ENCODE measurements around the gene SESN1. TPM values are rescaled to one million over a fixed set of nuclear protein-coding genes. Genes with fewer than 3 reads are reported as not detected.
A peak's percentile ranks its signal among the peaks of the same experiment; 100 is the strongest.

Gene SESN1
- total RNA-seq, 1 experiment from 2014 or later: 17.5 TPM

GRCh38 chr6:109096208-109096607, 1.6 kb upstream of the SESN1 start:
- Histone ChIP-seq H2AK5ac (ENCODE audit: insufficient read length, low read length) (no peak overlapping the region), H3K27ac (ENCODE audit: insufficient read length, low read depth, low read length) (no peak overlapping the region), H2BK12ac (ENCODE audit: insufficient read length, low read depth, low read length) (no peak overlapping the region), H3K14ac (ENCODE audit: insufficient read depth, low read length) (no peak overlapping the region), H3K23me2 (ENCODE audit: insufficient read length, low read depth, low read length, poor library complexity, severe bottlenecking) (peaks cover 10% of the 10 kb centered on the region), H3K56ac (ENCODE audit: insufficient read length, low read depth, low read length) (no peak overlapping the region), H2BK5ac (ENCODE audit: insufficient read length, low read length) (no peak overlapping the region), H3K9ac (ENCODE audit: extremely low read depth, insufficient read length, low read length) (no peak overlapping the region), H3K4ac (ENCODE audit: low read depth, low read length) (no peak overlapping the region), H3K18ac (ENCODE audit: insufficient read length, low read depth, low read length) (no peak overlapping the region), H2BK15ac (ENCODE audit: low read depth, low read length) (no peak overlapping the region), H3K79me1 (ENCODE audit: insufficient read depth, low read depth, low read length, poor library complexity, severe bottlenecking) (no peaks in the 10 kb centered on the region), H4K5ac (ENCODE audit: insufficient read length, low read depth, low read length) (no peak overlapping the region), H4K20me1 (ENCODE audit: control insufficient read depth, insufficient read depth, insufficient read length) (no peaks in the 10 kb centered on the region), H2AFZ (ENCODE audit: low read length) (no peak overlapping the region), H2BK120ac (ENCODE audit: low read depth, low read length, poor library complexity, severe bottlenecking) (no peak overlapping the region), H3K4me2 (ENCODE audit: insufficient read depth, insufficient read length, low read length) (peak overlapping the region; percentile 85), H3T11ph (ENCODE audit: low read length) (no peak overlapping the region), H4K8ac (replicated peaks; ENCODE audit: insufficient read length, low read depth, low read length) (no peak overlapping the region), H3K23ac (ENCODE audit: insufficient read length, low read depth, low read length) (no peak overlapping the region), H3K79me2 (ENCODE audit: insufficient read depth, low read length) (no peaks in the 10 kb centered on the region), H3K9me3 (ENCODE audit: control insufficient read depth, low read depth, low read length) (no peaks in the 10 kb centered on the region), H3K27me3 (ENCODE audit: insufficient read depth, low read length) (no peaks in the 10 kb centered on the region), H3K4me1 (ENCODE audit: insufficient read depth, low read length) (no peaks in the 10 kb centered on the region), H4K91ac (ENCODE audit: insufficient read length, low read depth, low read length) (no peak overlapping the region), H2BK20ac (ENCODE audit: low read depth, low read length, poor library complexity, severe bottlenecking) (no peak overlapping the region)
- H3K36me3 Mint-ChIP-seq (ENCODE audit: insufficient read depth in 1 of 3, low read depth in 3 of 3): peaks cover 0 to 4% (median 0%) of the 10 kb centered on the region in 3 experiments; a peak in 1 of 7 replicates
- no peak for DNase-seq
- no peaks in the 10 kb centered on the region for H3K27me3 Mint-ChIP-seq (ENCODE audit: low read depth)
- no peak for TF ChIP-seq CTCF (conservative IDR thresholded peaks at IDR 0.05)
- H3K27ac Mint-ChIP-seq: no peak overlapping the region
- WGBS (ENCODE audit: extremely low coverage, insufficient read length, low lambda C conversion rate): no CpG with 5 or more reads among the region's 6 CpGs
- H3K4me1 Mint-ChIP-seq: peaks cover 25% of the 10 kb centered on the region in 2 experiments
- H3K9me3 Mint-ChIP-seq: no peaks in the 10 kb centered on the region; a peak in 1 of 5 replicates
- peak overlapping the region; percentile 82 to 95 for H3K4me3 Mint-ChIP-seq

Measured in H9 (cell line).